ENCODE measurements around the gene CDH26. TPM values are rescaled to one million over a fixed set of nuclear protein-coding genes. Genes with fewer than 3 reads are reported as not detected.

The CDH26 gene
- total RNA-seq, 1 experiment from 2014 or later, result 1.2 TPM

DNA sequence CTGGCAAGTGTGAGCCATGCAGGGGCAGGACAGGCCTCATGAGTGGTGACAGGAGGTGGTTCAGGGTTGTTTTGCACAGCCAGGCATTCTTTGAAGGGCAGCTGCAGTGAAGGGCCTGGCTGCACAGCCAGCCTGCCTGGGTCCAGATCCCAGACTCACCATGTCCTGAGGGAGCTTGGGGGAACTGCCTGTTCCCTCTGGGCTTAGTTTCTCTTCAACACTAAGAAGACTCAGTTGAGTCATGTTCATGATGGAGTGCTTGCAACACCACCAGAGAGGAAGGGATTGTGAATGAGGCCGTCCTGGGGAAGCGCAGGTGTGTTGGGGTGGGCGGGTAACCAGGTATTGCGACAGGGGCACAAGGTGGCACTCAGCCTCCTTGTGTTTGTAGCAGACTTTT, 102.4 kb downstream of the CDH26 start:
- DNase-seq, result peak in 1 of 2 experiments; percentile 35
- Histone ChIP-seq H3K9me3 (no peaks in the 10 kb centered on the region), H3K36me3 (ENCODE audit: control insufficient read depth, insufficient read depth, low read length) (no peaks in the 10 kb centered on the region), H3K27me3 (replicated peaks; ENCODE audit: control insufficient read depth, insufficient read depth, low read length) (no peaks in the 10 kb centered on the region), H3K4me1 (no peaks in the 10 kb centered on the region), H3K4me3 (ENCODE audit: low read depth, low read length) (no peak overlapping the region)
- peaks cover 3% of the 10 kb centered on the region for H3K27me3 Mint-ChIP-seq (ENCODE audit: insufficient read depth, unreplicated experiment)
- CTCF ChIA-PET, result interaction anchor here (0.7 kb wide), 1 partner anchor 18 kb away, joined by 3 read pairs; no protein-coding TSS in a partner anchor
- no TSS peak for BruUV-seq (replicated peaks)
- no peaks in the 10 kb centered on the region for H3K36me3 Mint-ChIP-seq (ENCODE audit: insufficient read depth, unreplicated experiment)
- TF ChIP-seq, protein P1, sequence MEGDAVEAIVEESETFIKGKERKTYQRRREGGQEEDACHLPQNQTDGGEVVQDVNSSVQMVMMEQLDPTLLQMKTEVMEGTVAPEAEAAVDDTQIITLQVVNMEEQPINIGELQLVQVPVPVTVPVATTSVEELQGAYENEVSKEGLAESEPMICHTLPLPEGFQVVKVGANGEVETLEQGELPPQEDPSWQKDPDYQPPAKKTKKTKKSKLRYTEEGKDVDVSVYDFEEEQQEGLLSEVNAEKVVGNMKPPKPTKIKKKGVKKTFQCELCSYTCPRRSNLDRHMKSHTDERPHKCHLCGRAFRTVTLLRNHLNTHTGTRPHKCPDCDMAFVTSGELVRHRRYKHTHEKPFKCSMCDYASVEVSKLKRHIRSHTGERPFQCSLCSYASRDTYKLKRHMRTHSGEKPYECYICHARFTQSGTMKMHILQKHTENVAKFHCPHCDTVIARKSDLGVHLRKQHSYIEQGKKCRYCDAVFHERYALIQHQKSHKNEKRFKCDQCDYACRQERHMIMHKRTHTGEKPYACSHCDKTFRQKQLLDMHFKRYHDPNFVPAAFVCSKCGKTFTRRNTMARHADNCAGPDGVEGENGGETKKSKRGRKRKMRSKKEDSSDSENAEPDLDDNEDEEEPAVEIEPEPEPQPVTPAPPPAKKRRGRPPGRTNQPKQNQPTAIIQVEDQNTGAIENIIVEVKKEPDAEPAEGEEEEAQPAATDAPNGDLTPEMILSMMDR (IDR thresholded peaks at IDR 0.05; ENCODE audit: insufficient read depth in 1 of 2, low read depth in 1 of 2, low read length in 1 of 2, severe bottlenecking in 1 of 2, unreplicated experiment in 1 of 2), result no peak
- no peak overlapping the region for H3K4me3 Mint-ChIP-seq (ENCODE audit: unreplicated experiment)
- no peak overlapping the region for H3K27ac Mint-ChIP-seq (ENCODE audit: unreplicated experiment)
- H3K4me1 Mint-ChIP-seq (ENCODE audit: low read depth, unreplicated experiment), result no peaks in the 10 kb centered on the region
- intact Hi-C loops (cut with micrococcal nuclease; ENCODE audit: unreplicated experiment), result no loop called here
- POLR2A ChIA-PET, result no interaction called here
- H3K9me3 Mint-ChIP-seq (ENCODE audit: unreplicated experiment), result no peaks in the 10 kb centered on the region

DNA sequence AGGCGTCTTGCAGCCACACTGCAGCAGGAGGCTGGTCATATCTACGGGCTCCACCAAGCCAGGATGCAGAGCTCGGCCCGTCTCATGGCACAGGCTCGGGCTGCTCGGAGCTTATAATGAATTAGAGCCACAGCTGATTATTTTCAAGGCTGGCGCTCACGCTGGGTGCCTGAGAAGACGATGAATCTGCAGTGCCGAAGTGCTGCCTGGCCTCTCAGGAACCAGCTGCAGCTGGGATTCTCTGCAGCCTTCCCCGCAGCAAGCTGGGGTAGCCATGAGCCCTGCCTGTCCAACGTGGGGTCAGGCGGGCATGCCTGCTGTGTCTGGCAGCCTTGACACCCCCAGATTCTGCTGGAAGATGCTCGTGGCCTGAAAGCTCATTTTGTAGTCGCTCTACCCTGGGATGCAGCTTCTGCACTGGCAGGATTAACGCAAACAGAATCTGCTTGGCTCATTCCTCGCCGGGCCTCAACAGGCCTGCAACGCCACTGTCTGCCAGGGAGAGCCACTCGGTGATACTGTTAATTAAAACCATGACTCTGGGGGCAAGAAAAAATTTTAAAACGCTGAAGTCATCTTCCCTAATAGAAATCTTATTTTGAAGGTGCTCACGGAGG, 104.3 kb downstream of the CDH26 start:
- no peak overlapping the region for H3K27ac Mint-ChIP-seq (ENCODE audit: unreplicated experiment)
- Histone ChIP-seq H3K27me3 (replicated peaks; ENCODE audit: control insufficient read depth, insufficient read depth, low read length) (peaks cover 1% of the 10 kb centered on the region), H3K4me3 (ENCODE audit: low read depth, low read length) (no peak overlapping the region), H3K9me3 (no peaks in the 10 kb centered on the region; the same call in 1 of the 2 replicates), H3K36me3 (ENCODE audit: control insufficient read depth, insufficient read depth, low read length) (no peaks in the 10 kb centered on the region), H3K4me1 (no peaks in the 10 kb centered on the region)
- DNase-seq, result peak in 1 of 2 experiments; percentile 34
- H3K36me3 Mint-ChIP-seq (ENCODE audit: insufficient read depth, unreplicated experiment), result no peaks in the 10 kb centered on the region
- intact Hi-C loops (cut with micrococcal nuclease; ENCODE audit: unreplicated experiment), result no loop called here
- TF ChIP-seq, protein P1 (IDR thresholded peaks at IDR 0.05; ENCODE audit: insufficient read depth in 1 of 2, low read depth in 1 of 2, low read length in 1 of 2, severe bottlenecking in 1 of 2, unreplicated experiment in 1 of 2), result no peak
- BruUV-seq (replicated peaks), result no TSS peak
- ChIA-PET POLR2A (no interaction called here), CTCF (no interaction called here)
- H3K9me3 Mint-ChIP-seq (ENCODE audit: unreplicated experiment), result no peaks in the 10 kb centered on the region
- no peaks in the 10 kb centered on the region for H3K4me1 Mint-ChIP-seq (ENCODE audit: low read depth, unreplicated experiment)
- no peak overlapping the region for H3K4me3 Mint-ChIP-seq (ENCODE audit: unreplicated experiment)
- H3K27me3 Mint-ChIP-seq (ENCODE audit: insufficient read depth, unreplicated experiment), result peaks cover 15% of the 10 kb centered on the region

DNA sequence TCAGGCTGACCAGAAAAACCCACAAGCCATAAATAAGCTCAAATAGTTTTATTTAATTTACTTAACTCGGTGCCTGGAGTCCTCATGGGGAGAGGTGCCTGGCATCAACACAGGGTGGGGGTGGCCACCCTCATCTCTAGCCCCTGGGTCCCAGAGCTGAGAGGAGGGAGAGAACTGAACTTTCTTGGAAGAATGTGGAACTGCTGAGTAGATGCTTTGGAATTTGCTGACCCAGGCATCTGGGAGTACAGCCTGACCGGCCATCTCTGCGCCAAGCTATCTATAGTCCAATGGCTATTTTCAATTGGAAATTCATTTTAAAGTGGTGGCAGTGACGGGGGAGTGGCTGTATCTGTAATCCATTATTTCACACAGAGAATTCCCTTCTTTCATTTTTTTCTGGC, 104.8 kb downstream of the CDH26 start:
- intact Hi-C loops (cut with micrococcal nuclease; ENCODE audit: unreplicated experiment), result no loop called here
- H3K27me3 ChIP-seq (replicated peaks; ENCODE audit: control insufficient read depth, insufficient read depth, low read length), result peaks cover 2% of the 10 kb centered on the region
- peaks cover 21% of the 10 kb centered on the region for H3K27me3 Mint-ChIP-seq (ENCODE audit: insufficient read depth, unreplicated experiment)
- CTCF ChIA-PET, result no interaction called here
- H3K4me1 ChIP-seq, result no peaks in the 10 kb centered on the region
- no peaks in the 10 kb centered on the region; the same call in 1 of the 2 replicates for H3K9me3 ChIP-seq
- no peak overlapping the region for H3K4me3 Mint-ChIP-seq (ENCODE audit: unreplicated experiment)
- H3K9me3 Mint-ChIP-seq (ENCODE audit: unreplicated experiment), result no peaks in the 10 kb centered on the region
- no peaks in the 10 kb centered on the region for H3K36me3 Mint-ChIP-seq (ENCODE audit: insufficient read depth, unreplicated experiment)
- no TSS peak for BruUV-seq (replicated peaks)
- H3K4me3 ChIP-seq (ENCODE audit: low read depth, low read length), result no peak overlapping the region
- no peaks in the 10 kb centered on the region for H3K36me3 ChIP-seq (ENCODE audit: control insufficient read depth, insufficient read depth, low read length)
- POLR2A ChIA-PET, result no interaction called here
- no peaks in the 10 kb centered on the region for H3K4me1 Mint-ChIP-seq (ENCODE audit: low read depth, unreplicated experiment)
- H3K27ac Mint-ChIP-seq (ENCODE audit: unreplicated experiment), result no peak overlapping the region
- DNase-seq, result peak in 1 of 2 experiments; percentile 12
- TF ChIP-seq, protein P1 (IDR thresholded peaks at IDR 0.05; ENCODE audit: insufficient read depth in 1 of 2, low read depth in 1 of 2, low read length in 1 of 2, severe bottlenecking in 1 of 2, unreplicated experiment in 1 of 2), result no peak

Measured in Caco-2 (cell line).